ENCODE results near the gene BMP5. TPM values are rescaled to one million over a fixed set of nuclear protein-coding genes. Genes with fewer than 3 reads are reported as not detected.

Gene BMP5
- total and polyA plus RNA-seq, 9 donors: 0.01 TPM; not detected in 8

DNA sequence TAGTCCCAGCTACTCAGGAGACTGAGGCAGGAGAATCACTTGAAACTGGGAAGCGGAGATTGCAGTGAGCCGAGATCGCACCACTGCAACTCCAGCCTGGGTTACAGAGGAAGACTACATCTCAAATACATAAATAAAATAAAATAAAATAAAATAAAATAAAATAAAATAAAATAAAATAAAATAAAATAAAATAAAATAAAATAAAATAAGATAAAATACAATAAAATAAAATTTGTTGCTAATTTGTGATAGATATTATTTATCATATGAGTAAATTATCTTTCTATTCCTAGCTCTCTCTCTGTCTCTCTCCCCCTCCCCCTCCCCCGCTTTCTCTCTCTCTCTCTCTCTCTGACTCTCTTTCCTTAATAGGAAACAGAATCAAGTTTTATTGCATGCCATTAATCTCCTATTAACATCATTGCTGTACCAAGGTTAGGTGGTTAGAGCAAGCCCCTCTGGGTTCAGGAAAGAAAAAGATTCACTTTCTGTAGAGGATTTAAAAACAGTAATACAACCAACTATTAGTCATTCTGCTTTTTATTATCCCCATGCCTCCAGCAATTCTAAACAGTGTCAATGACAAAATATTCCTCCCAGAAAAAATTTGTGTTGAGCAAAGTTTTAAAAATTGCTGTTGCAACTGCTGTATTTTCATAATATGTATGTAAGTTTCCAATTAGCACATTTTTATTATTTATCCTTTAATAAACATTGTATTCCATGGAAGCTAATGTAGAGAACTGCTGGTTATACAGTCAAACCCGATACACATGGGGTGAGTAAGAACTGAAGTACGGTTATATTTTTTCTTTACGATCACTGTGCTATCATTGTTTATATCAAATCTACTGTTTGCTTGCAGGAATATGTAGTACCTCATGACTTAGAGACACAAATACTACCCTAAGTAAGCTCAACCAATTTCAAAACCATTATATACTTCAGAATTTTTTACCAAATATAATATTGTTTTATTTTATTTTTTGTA, 22.1 kb downstream of the BMP5 start:
- no peaks in the 10 kb centered on the region for H3K36me3 ChIP-seq
- intact Hi-C loops (cut with DNase I): no loop called here
- WGBS, 3 donors: 88 to 91% (median 89%) methylated on average over 7 of the region's 7 CpGs
- H3K27me3 ChIP-seq: no peaks in the 10 kb centered on the region
- no peak overlapping the region for H3K27ac ChIP-seq
- H3K4me1 ChIP-seq (ENCODE audit: insufficient read depth): no peaks in the 10 kb centered on the region
- TF ChIP-seq EP300 (IDR thresholded peaks at IDR 0.05) (no peak), POLR2A (IDR thresholded peaks at IDR 0.05) (no peak)
- TF ChIP-seq, protein P1, sequence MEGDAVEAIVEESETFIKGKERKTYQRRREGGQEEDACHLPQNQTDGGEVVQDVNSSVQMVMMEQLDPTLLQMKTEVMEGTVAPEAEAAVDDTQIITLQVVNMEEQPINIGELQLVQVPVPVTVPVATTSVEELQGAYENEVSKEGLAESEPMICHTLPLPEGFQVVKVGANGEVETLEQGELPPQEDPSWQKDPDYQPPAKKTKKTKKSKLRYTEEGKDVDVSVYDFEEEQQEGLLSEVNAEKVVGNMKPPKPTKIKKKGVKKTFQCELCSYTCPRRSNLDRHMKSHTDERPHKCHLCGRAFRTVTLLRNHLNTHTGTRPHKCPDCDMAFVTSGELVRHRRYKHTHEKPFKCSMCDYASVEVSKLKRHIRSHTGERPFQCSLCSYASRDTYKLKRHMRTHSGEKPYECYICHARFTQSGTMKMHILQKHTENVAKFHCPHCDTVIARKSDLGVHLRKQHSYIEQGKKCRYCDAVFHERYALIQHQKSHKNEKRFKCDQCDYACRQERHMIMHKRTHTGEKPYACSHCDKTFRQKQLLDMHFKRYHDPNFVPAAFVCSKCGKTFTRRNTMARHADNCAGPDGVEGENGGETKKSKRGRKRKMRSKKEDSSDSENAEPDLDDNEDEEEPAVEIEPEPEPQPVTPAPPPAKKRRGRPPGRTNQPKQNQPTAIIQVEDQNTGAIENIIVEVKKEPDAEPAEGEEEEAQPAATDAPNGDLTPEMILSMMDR (IDR thresholded peaks at IDR 0.05): no peak
- H3K4me3 ChIP-seq: no peak overlapping the region
- no peak for DNase-seq
- no peaks in the 10 kb centered on the region for H3K9me3 ChIP-seq

DNA sequence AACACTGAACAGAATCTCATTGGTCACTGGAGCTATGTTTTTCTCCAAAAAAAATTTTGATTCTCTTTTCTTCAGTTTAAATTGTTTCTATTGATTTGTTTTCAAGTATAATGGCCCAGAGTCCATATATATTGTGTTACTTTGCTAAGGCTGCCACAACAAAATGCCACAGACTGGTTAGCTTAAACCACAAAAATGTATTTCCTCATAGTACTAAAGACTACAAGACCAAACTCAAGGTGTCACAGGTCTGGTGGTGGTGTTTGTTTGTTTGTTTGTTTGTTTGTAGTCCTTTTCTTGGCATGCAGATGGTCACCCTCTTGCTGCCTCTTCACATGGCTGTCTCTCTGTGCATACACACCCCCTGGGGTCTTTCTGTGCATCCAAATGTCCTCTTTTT, 34.0 kb downstream of the BMP5 start:
- Histone ChIP-seq H3K4me1 (ENCODE audit: insufficient read depth) (no peaks in the 10 kb centered on the region), H3K9me3 (no peaks in the 10 kb centered on the region), H3K27ac (no peak overlapping the region), H3K36me3 (no peaks in the 10 kb centered on the region), H3K27me3 (no peaks in the 10 kb centered on the region), H3K4me3 (no peak overlapping the region)
- DNase-seq: no peak
- intact Hi-C loops (cut with DNase I): no loop called here
- TF ChIP-seq EP300 (IDR thresholded peaks at IDR 0.05) (no peak), POLR2A (IDR thresholded peaks at IDR 0.05) (no peak)
- TF ChIP-seq, protein P1 (IDR thresholded peaks at IDR 0.05): no peak

DNA sequence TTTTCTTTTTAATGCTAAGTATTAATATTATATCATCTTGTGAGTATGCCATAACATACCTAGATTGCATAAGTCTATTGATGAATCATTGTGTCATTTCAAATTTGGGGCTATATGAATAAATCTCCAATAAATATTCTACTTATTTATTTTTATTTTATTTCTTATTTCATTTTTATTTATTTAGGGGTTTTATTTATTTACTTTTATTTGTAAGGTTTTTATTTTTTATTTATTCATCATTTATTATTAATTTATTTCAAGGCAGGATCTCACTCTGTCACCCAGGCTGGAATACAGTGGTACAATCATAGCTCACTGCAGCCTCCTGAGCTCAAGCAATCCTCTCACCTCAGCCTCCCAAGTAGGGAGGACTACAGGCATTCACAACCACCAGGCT, 36.3 kb downstream of the BMP5 start:
- Histone ChIP-seq H3K4me1 (ENCODE audit: insufficient read depth) (no peaks in the 10 kb centered on the region), H3K4me3 (no peak overlapping the region), H3K27ac (no peak overlapping the region), H3K27me3 (no peaks in the 10 kb centered on the region), H3K36me3 (no peaks in the 10 kb centered on the region), H3K9me3 (no peaks in the 10 kb centered on the region)
- TF ChIP-seq, protein P1 (IDR thresholded peaks at IDR 0.05): no peak
- no peak for DNase-seq
- intact Hi-C loops (cut with DNase I): no loop called here

DNA sequence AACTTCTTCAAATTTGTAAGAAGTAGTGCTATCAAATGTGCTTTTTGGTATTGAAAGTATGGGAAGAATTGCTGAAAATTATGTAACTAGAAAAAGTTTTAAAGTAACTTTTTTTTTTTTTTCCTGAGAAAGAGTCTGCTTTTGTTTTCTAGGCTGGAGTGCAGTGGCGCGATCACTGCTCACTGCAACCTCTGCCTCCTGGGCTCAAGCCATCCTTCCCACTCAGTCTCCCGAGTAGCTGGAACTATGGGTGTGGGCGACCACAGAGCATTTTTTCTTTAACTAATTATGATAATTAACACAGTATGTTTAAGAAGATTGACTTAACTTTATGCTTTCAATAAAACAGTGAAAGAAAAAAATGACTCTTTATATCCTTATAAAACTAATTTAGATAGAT, 38.4 kb downstream of the BMP5 start:
- Histone ChIP-seq H3K27ac (no peak overlapping the region), H3K4me3 (no peak overlapping the region), H3K36me3 (no peaks in the 10 kb centered on the region), H3K9me3 (no peaks in the 10 kb centered on the region), H3K27me3 (no peaks in the 10 kb centered on the region), H3K4me1 (ENCODE audit: insufficient read depth) (no peaks in the 10 kb centered on the region)
- WGBS, 3 donors: 16 to 35% (median 29%) methylated on average over 4 of the region's 4 CpGs
- no peak for DNase-seq
- TF ChIP-seq, protein P1 (IDR thresholded peaks at IDR 0.05): no peak
- TF ChIP-seq POLR2A (IDR thresholded peaks at IDR 0.05) (no peak), EP300 (IDR thresholded peaks at IDR 0.05) (no peak)
- intact Hi-C loops (cut with DNase I): no loop called here

Data from ovary (tissue), 9 donors.